Testis (tissue), 2 donors: ENCODE results near the gene TUFT1.

ENCODE experiments used
- POLR2A ChIP-seq: fragments of 450-650 bp; IDR thresholded peaks from one replicate; pipeline ENCODE4 v1.6.1; 2017; ENCODE audit warnings: antibody characterized with exemption, mild to moderate bottlenecking, moderate library complexity
- TF ChIP-seq, protein P1 (sequence below), 3 experiments: fragments of 450-650 bp in 2 of 3; fragments of 200-600 bp in 1 of 3; sonication (generic) in 1 of 3; IDR thresholded peaks; one replicate each; pipeline ENCODE4 v1.5.1; 2016 to 2019; ENCODE audit warnings: antibody characterized with exemption in 3 of 3, mild to moderate bottlenecking in 2 of 3, moderate library complexity in 1 of 3

DNA sequence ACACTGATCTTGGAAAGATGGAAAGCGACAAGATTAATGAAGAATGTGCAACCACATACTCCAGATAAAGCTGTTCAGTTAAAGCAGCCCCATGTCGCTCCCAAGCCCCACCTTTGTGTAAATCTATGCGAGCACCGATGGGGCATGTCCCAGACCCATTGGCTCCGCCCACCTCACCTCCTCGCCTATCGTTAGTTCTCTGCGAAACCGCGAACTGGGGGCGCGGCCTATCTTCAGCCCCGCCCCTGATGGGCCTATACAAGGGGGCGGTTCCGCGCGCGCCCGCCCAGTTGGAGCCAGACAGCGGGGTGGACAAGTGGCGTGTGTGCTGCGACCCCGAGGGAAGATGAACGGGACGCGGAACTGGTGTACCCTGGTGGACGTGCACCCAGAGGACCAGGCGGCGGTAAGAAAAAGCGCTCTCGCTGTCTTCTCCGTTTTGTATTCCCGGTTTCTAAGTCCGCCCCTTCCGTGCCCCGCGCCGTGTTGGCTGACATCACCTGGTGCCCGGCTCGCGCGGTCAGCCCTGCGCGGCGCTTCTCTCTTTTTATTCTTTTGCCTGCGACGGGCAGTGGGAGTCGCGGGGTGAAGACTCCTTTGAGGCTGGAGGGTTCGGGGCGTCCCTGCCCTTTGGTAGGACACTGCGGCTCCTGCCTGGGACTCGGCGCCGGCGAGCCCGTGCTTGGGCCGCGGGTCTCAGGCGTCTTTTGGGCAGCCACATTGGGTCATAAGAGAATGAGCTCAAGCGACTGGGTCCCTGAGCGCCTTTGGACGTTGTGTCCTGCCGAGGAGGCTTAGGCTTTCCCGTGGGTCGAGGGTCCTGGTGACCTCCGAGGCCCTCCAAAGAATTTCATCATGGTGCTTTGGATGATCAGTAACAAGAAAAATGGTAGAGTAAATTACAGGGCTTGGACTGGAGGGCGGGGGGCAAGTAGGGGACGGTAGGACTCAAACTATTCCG, at the start of gene TUFT1:
- TF ChIP-seq, protein P1, sequence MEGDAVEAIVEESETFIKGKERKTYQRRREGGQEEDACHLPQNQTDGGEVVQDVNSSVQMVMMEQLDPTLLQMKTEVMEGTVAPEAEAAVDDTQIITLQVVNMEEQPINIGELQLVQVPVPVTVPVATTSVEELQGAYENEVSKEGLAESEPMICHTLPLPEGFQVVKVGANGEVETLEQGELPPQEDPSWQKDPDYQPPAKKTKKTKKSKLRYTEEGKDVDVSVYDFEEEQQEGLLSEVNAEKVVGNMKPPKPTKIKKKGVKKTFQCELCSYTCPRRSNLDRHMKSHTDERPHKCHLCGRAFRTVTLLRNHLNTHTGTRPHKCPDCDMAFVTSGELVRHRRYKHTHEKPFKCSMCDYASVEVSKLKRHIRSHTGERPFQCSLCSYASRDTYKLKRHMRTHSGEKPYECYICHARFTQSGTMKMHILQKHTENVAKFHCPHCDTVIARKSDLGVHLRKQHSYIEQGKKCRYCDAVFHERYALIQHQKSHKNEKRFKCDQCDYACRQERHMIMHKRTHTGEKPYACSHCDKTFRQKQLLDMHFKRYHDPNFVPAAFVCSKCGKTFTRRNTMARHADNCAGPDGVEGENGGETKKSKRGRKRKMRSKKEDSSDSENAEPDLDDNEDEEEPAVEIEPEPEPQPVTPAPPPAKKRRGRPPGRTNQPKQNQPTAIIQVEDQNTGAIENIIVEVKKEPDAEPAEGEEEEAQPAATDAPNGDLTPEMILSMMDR (IDR thresholded peaks at IDR 0.05) = no peak
- peak; percentile 92 for TF ChIP-seq POLR2A
